Stomach (tissue), 4 donors: ENCODE measurements around the gene PPIP5K2.

Source experiments
- POLR2A ChIP-seq, 4 donors: fragments of 450-650 bp; IDR thresholded peaks; one replicate each; pipeline ENCODE4 v1.6.1; 2016; ENCODE audit warnings: antibody characterized with exemption in 4 of 4, control low read depth in 2 of 4, mild to moderate bottlenecking in 1 of 4, moderate library complexity in 1 of 4
- POLR2AphosphoS5 ChIP-seq, 3 donors: sonication (generic); formaldehyde crosslinking; IDR thresholded peaks; one replicate each; pipeline ENCODE4 v1.6.1; 2016; ENCODE audit warnings: antibody characterized with exemption in 3 of 3
- TF ChIP-seq, protein P1 (sequence below), 7 experiments: fragments of 450-650 bp in 4 of 7; fragments of 200-600 bp in 3 of 7; sonication (generic) in 3 of 7; IDR thresholded peaks; one replicate each; pipeline ENCODE4 v1.5.1; 2016 to 2019; ENCODE audit warnings: antibody characterized with exemption in 7 of 7, control low read depth in 2 of 7, mild to moderate bottlenecking in 1 of 7

DNA sequence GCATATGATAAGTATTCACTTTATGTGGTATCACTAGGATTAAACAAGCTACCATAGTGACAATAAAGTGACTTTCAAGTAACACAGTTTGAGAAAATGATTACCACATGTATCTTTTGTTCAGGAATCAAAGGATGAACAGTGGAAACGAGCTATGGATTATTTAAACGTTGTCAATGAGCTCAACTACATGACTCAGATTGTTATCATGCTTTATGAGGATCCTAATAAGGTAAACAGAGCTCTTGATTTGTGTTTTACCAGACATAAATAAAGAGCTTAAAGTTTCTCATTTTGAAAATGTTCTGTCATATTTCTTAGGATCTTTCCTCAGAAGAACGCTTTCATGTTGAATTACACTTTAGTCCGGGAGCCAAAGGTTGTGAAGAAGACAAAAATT lies 57.4 kb downstream of the PPIP5K2 start:
- TF ChIP-seq, protein P1, sequence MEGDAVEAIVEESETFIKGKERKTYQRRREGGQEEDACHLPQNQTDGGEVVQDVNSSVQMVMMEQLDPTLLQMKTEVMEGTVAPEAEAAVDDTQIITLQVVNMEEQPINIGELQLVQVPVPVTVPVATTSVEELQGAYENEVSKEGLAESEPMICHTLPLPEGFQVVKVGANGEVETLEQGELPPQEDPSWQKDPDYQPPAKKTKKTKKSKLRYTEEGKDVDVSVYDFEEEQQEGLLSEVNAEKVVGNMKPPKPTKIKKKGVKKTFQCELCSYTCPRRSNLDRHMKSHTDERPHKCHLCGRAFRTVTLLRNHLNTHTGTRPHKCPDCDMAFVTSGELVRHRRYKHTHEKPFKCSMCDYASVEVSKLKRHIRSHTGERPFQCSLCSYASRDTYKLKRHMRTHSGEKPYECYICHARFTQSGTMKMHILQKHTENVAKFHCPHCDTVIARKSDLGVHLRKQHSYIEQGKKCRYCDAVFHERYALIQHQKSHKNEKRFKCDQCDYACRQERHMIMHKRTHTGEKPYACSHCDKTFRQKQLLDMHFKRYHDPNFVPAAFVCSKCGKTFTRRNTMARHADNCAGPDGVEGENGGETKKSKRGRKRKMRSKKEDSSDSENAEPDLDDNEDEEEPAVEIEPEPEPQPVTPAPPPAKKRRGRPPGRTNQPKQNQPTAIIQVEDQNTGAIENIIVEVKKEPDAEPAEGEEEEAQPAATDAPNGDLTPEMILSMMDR (IDR thresholded peaks at IDR 0.05): no peak
- TF ChIP-seq POLR2A (IDR thresholded peaks at IDR 0.05): no peak
- TF ChIP-seq POLR2AphosphoS5 (IDR thresholded peaks at IDR 0.05): no peak
